Fibroblast of the aortic adventitia (primary cell): Measurements from ENCODE around the gene ARHGEF12. TPM values are rescaled to one million over a fixed set of nuclear protein-coding genes. Genes with fewer than 3 reads are reported as not detected.

Source experiments
- DNase-seq: peaks from one replicate; pipeline ENCODE4 v3.0.0-alpha.2; 2010; ENCODE audit warnings: low read depth
- H3K4me3 ChIP-seq: 2 replicates; pipeline ENCODE4 v1.5.1; 2011; ENCODE audit warnings: low read depth, mild to moderate bottlenecking, control low read depth, low read length, moderate library complexity
- CTCF ChIP-seq: IDR thresholded peaks from 2 replicates; pipeline ENCODE4 v1.5.1; 2011; ENCODE audit warnings: mild to moderate bottlenecking, low read length, control low read depth, inconsistent platforms; ENCODE audit not compliant: insufficient read depth
- total RNA-seq: library from RNA; depleted of rRNA; stranded (reverse); fragments of >200 nt; gene quantifications from 2 replicates; pipeline ENCODE4 v1.2.3, GENCODE V29; 2012; ENCODE audit warnings: low replicate concordance

ARHGEF12 gene
- total RNA-seq, 1 donor, result 103 TPM

- H3K4me3 ChIP-seq, result no peak overlapping the region
- peak; percentile 44 for DNase-seq
- no peak for TF ChIP-seq CTCF
Measured at GRCh38 chr11:120334332-120334731, 1.9 kb upstream of the ARHGEF12 start.

- DNase-seq, result peak; percentile 96
- TF ChIP-seq CTCF, result peak; percentile 77
- H3K4me3 ChIP-seq, result peak overlapping the region; percentile 71
Measured at GRCh38 chr11:120334894-120335462, 1.2 kb upstream of the ARHGEF12 start.

GRCh38 chr11:120335556-120335907, 681 bp upstream of the ARHGEF12 start:
- peak overlapping the region; percentile 71 for H3K4me3 ChIP-seq
- peak; percentile 69 for DNase-seq
- no peak for TF ChIP-seq CTCF

- TF ChIP-seq CTCF, result no peak
- DNase-seq, result no peak
- peak overlapping the region; percentile 92 for H3K4me3 ChIP-seq
Measured at GRCh38 chr11:120336641-120337354, 585 bp downstream of the ARHGEF12 start.

- no peak for TF ChIP-seq CTCF
- peak; percentile 44 for DNase-seq
- H3K4me3 ChIP-seq, result peak overlapping the region; percentile 92
Measured at GRCh38 chr11:120337355-120338106, 1.3 kb downstream of the ARHGEF12 start.

- no peak for TF ChIP-seq CTCF
- no peak for DNase-seq
Measured at GRCh38 chr11:120338107-120338933, 2.1 kb downstream of the ARHGEF12 start.

More at GRCh38 chr11:120338107-120338933, 2.1 kb downstream of the ARHGEF12 start:
- peak overlapping the region; percentile 92 for H3K4me3 ChIP-seq
